SK-N-SH treated with all-trans-retinoic acid at 6 μM for 48 hours (cell line): ENCODE measurements around the gene TMEM120B.

ENCODE experiments used
- ARNTL ChIP-seq: fragments of 450-650 bp; formaldehyde crosslinking; IDR thresholded peaks from 2 replicates; pipeline ENCODE4 v1.5.0; 2020; ENCODE audit warnings: low read depth, mild to moderate bottlenecking, moderate library complexity, borderline replicate concordance
- CSDC2 ChIP-seq: fragments of 250-450 bp; sonication (Bioruptor Pico); IDR thresholded peaks from 2 replicates; pipeline ENCODE4 v1.5.0; 2020; ENCODE audit warnings: mild to moderate bottlenecking, moderate library complexity
- GLIS3 ChIP-seq: fragments of 250-450 bp; sonication (Bioruptor Pico); IDR thresholded peaks from 2 replicates; pipeline ENCODE4 v1.5.0; 2020; ENCODE audit warnings: mild to moderate bottlenecking, moderate library complexity
- OSR1 ChIP-seq: fragments of 250-450 bp; sonication (Bioruptor Pico); IDR thresholded peaks from 2 replicates; pipeline ENCODE4 v1.8.0; 2022; ENCODE audit warnings: moderate library complexity, mild to moderate bottlenecking, inconsistent platforms
- PPARA ChIP-seq: fragments of 250-450 bp; sonication (Bioruptor Pico); IDR thresholded peaks from 2 replicates; pipeline ENCODE4 v1.5.0; 2020; ENCODE audit warnings: mild to moderate bottlenecking, borderline replicate concordance
- RARB ChIP-seq: fragments of 250-450 bp; sonication (Bioruptor Pico); IDR thresholded peaks from 2 replicates; pipeline ENCODE4 v1.8.0; 2021; ENCODE audit warnings: mild to moderate bottlenecking, moderate library complexity
- TCF4 ChIP-seq: fragments of 250-450 bp; sonication (Bioruptor Pico); IDR thresholded peaks from 2 replicates; pipeline ENCODE4 v1.8.0; 2021; ENCODE audit warnings: mild to moderate bottlenecking, moderate library complexity, borderline replicate concordance
- ZC3H10 ChIP-seq: fragments of 250-450 bp; sonication (Bioruptor Pico); IDR thresholded peaks from 2 replicates; pipeline ENCODE4 v1.5.1; 2021; ENCODE audit warnings: mild to moderate bottlenecking, moderate library complexity
- ZFP3 ChIP-seq: fragments of 250-450 bp; sonication (Bioruptor Pico); IDR thresholded peaks from 2 replicates; pipeline ENCODE4 v1.5.0; 2020; ENCODE audit warnings: mild to moderate bottlenecking, moderate library complexity
- ZFP30 ChIP-seq: fragments of 450-650 bp; formaldehyde crosslinking; IDR thresholded peaks from 2 replicates; pipeline ENCODE4 v1.5.0; 2022; ENCODE audit warnings: mild to moderate bottlenecking, moderate library complexity
- ZNF565 ChIP-seq: fragments of 450-650 bp; formaldehyde crosslinking; conservative IDR thresholded peaks from 2 replicates; pipeline ENCODE4 v1.5.0; 2020; ENCODE audit warnings: low read depth, mild to moderate bottlenecking, moderate library complexity
- TF ChIP-seq, protein P1 (sequence below): fragments of 250-450 bp; sonication (Bioruptor Pico); IDR thresholded peaks from 2 replicates; pipeline ENCODE4 v1.8.0; 2020; ENCODE audit warnings: mild to moderate bottlenecking, moderate library complexity, borderline replicate concordance

DNA sequence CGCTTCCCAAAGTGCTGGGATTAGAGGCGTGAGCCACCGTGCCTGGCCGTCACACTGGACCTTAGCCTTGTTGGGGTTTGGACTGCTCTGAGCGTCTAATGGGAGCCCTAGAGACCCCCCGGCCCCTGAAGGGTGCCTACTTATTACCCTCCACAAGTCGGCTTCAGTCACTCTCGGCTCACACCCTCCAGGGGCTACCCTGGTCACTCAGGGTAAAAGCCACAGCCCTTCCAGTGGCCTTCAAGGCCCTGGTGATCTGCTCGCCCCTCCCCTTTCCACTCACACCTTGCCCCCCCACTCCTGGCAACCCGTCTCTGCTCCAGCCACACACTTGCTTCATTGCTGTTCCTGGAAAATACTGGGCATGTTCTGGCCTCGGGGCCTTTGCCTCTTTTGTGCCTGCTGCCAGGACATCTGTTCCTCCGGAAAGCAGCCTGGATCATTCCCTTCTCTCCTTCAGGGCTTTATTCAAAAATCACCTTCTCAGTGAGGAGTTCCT is 39.5 kb upstream of the TMEM120B start:
- TF ChIP-seq ZC3H10 (CRISPR knock-in tag) (no peak), RARB (no peak), CSDC2 (CRISPR knock-in tag) (no peak), ZFP30 (CRISPR knock-in tag) (no peak), TCF4 (CRISPR knock-in tag) (no peak), OSR1 (CRISPR knock-in tag) (no peak), ZNF565 (CRISPR knock-in tag) (no peak), GLIS3 (CRISPR knock-in tag) (no peak), ARNTL (no peak), PPARA (CRISPR knock-in tag) (no peak), ZFP3 (CRISPR knock-in tag) (no peak)
- TF ChIP-seq, protein P1, sequence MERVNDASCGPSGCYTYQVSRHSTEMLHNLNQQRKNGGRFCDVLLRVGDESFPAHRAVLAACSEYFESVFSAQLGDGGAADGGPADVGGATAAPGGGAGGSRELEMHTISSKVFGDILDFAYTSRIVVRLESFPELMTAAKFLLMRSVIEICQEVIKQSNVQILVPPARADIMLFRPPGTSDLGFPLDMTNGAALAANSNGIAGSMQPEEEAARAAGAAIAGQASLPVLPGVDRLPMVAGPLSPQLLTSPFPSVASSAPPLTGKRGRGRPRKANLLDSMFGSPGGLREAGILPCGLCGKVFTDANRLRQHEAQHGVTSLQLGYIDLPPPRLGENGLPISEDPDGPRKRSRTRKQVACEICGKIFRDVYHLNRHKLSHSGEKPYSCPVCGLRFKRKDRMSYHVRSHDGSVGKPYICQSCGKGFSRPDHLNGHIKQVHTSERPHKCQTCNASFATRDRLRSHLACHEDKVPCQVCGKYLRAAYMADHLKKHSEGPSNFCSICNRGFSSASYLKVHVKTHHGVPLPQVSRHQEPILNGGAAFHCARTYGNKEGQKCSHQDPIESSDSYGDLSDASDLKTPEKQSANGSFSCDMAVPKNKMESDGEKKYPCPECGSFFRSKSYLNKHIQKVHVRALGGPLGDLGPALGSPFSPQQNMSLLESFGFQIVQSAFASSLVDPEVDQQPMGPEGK: no peak
